Measurements from ENCODE around the gene PAF1.
"Not testable (repeated sequence)": the region's sequence is repeated elsewhere in the genome, so short reads cannot be mapped to it uniquely, and the experiment has no call there.

The PAF1 gene

GRCh38 chr19:39341719-39342604, 48.9 kb downstream of the PAF1 start, which contains the start of gene SAMD4B:
TSS of gene SAMD4B (plus strand) at chr19:39342421. CDS start at chr19:39356894, 14,473 bp downstream.
- Histone ChIP-seq H2AFZ (ENCODE audit: low read depth, low read length) (peak within 1 kb of the TSS; percentile 93), H3K4me3 (ENCODE audit: low read depth in 1 of 2, low read length in 2 of 2) (peak within 1 kb of the TSS; percentile 81 to 83), H3K79me2 (ENCODE audit: insufficient read depth, low read length) (peaks cover 67% of the 10 kb centered on the region), H3K9ac (ENCODE audit: low read depth, low read length) (peak within 1 kb of the TSS; percentile 88), H3K9me3 (ENCODE audit: insufficient read depth, low read length, severe bottlenecking) (no peaks in the 10 kb centered on the region), H4K20me1 (ENCODE audit: insufficient read depth, low read length) (peaks cover 38% of the 10 kb centered on the region), H3K36me3 (ENCODE audit: insufficient read depth, low read length) (peaks cover 17% of the 10 kb centered on the region), H3K27me3 (ENCODE audit: insufficient read depth, low read length, poor library complexity) (no peaks in the 10 kb centered on the region), H3K4me1 (ENCODE audit: insufficient read depth, low read length) (peaks cover 58% of the 10 kb centered on the region), H3K27ac (ENCODE audit: low read length) (peak within 1 kb of the TSS; percentile 97), H3K4me2 (ENCODE audit: insufficient read depth, low read length) (peak within 1 kb of the TSS; percentile 87)
- peak; percentile 92 for ATAC-seq (ENCODE audit: insufficient read depth, low read depth)
- TF ChIP-seq EZH2 (IDR thresholded peaks at IDR 0.05; ENCODE audit: borderline replicate concordance, low read depth, low read length, severe bottlenecking) (no peak), CTCF (IDR thresholded peaks at IDR 0.05; ENCODE audit: borderline replicate concordance, extremely low read depth, low read length, poor library complexity, severe bottlenecking) (peak; percentile 77)
- peak; percentile 99 for DNase-seq

GRCh38 chr19:39341129-39341718, 49.7 kb downstream of the PAF1 start:
- Histone ChIP-seq H3K79me2 (ENCODE audit: insufficient read depth, low read length) (peaks cover 59% of the 10 kb centered on the region), H3K27ac (ENCODE audit: low read length) (peak overlapping the region; percentile 97), H3K9me3 (ENCODE audit: insufficient read depth, low read length, severe bottlenecking) (no peaks in the 10 kb centered on the region), H4K20me1 (ENCODE audit: insufficient read depth, low read length) (peaks cover 32% of the 10 kb centered on the region), H3K27me3 (ENCODE audit: insufficient read depth, low read length, poor library complexity) (no peaks in the 10 kb centered on the region), H2AFZ (ENCODE audit: low read depth, low read length) (peak overlapping the region; percentile 93), H3K36me3 (ENCODE audit: insufficient read depth, low read length) (peaks cover 11% of the 10 kb centered on the region), H3K4me2 (ENCODE audit: insufficient read depth, low read length) (peak overlapping the region; percentile 87), H3K4me3 (ENCODE audit: low read depth in 1 of 2, low read length in 2 of 2) (peak overlapping the region; percentile 81 to 83), H3K9ac (ENCODE audit: low read depth, low read length) (peak overlapping the region; percentile 88), H3K4me1 (ENCODE audit: insufficient read depth, low read length) (peaks cover 58% of the 10 kb centered on the region)
- ATAC-seq (ENCODE audit: insufficient read depth, low read depth) (no peak), DNase-seq (peak; percentile 58)
- no peak for TF ChIP-seq EZH2 (IDR thresholded peaks at IDR 0.05; ENCODE audit: borderline replicate concordance, low read depth, low read length, severe bottlenecking)
- TF ChIP-seq CTCF (IDR thresholded peaks at IDR 0.05; ENCODE audit: borderline replicate concordance, extremely low read depth, low read length, poor library complexity, severe bottlenecking), result no peak

- DNase-seq; H3K36me3 ChIP-seq (ENCODE audit: insufficient read depth, low read length); H2AFZ ChIP-seq (ENCODE audit: low read depth, low read length); H3K27me3 ChIP-seq (ENCODE audit: insufficient read depth, low read length, poor library complexity); H3K9me3 ChIP-seq (ENCODE audit: insufficient read depth, low read length, severe bottlenecking); ATAC-seq (ENCODE audit: insufficient read depth, low read depth): not testable (repeated sequence)
- Histone ChIP-seq H4K20me1 (ENCODE audit: insufficient read depth, low read length) (peaks cover 22% of the 10 kb centered on the region), H3K4me2 (ENCODE audit: insufficient read depth, low read length) (peak overlapping the region; percentile 87), H3K27ac (ENCODE audit: low read length) (peak overlapping the region; percentile 61), H3K9ac (ENCODE audit: low read depth, low read length) (peak overlapping the region; percentile 88), H3K79me2 (ENCODE audit: insufficient read depth, low read length) (peaks cover 54% of the 10 kb centered on the region), H3K4me1 (ENCODE audit: insufficient read depth, low read length) (peaks cover 51% of the 10 kb centered on the region), H3K4me3 (ENCODE audit: low read depth in 1 of 2, low read length in 2 of 2) (peak overlapping the region in 1 of 2 experiments; percentile 83; a peak in 2 of 4 replicates)
Measured at GRCh38 chr19:39340156-39340555, 50.8 kb downstream of the PAF1 start.

GRCh38 chr19:39339674-39340073, 51.2 kb downstream of the PAF1 start:
- H3K9me3 ChIP-seq (ENCODE audit: insufficient read depth, low read length, severe bottlenecking), result no peaks in the 10 kb centered on the region
- H3K9ac ChIP-seq (ENCODE audit: low read depth, low read length), result peak overlapping the region; percentile 88
- peaks cover 54% of the 10 kb centered on the region for H3K79me2 ChIP-seq (ENCODE audit: insufficient read depth, low read length)
- H3K4me3 ChIP-seq (ENCODE audit: low read depth in 1 of 2, low read length in 2 of 2), result peak overlapping the region in 1 of 2 experiments; percentile 83; a peak in 1 of 4 replicates
- H2AFZ ChIP-seq (ENCODE audit: low read depth, low read length), result no peak overlapping the region
- H4K20me1 ChIP-seq (ENCODE audit: insufficient read depth, low read length), result peaks cover 17% of the 10 kb centered on the region
- TF ChIP-seq EZH2 (IDR thresholded peaks at IDR 0.05; ENCODE audit: borderline replicate concordance, low read depth, low read length, severe bottlenecking), result no peak
- no peak for TF ChIP-seq CTCF (IDR thresholded peaks at IDR 0.05; ENCODE audit: borderline replicate concordance, extremely low read depth, low read length, poor library complexity, severe bottlenecking)
- no peaks in the 10 kb centered on the region for H3K27me3 ChIP-seq (ENCODE audit: insufficient read depth, low read length, poor library complexity)
- ATAC-seq (ENCODE audit: insufficient read depth, low read depth), result no peak
- peaks cover 2% of the 10 kb centered on the region for H3K36me3 ChIP-seq (ENCODE audit: insufficient read depth, low read length)
- peaks cover 50% of the 10 kb centered on the region for H3K4me1 ChIP-seq (ENCODE audit: insufficient read depth, low read length)
- H3K27ac ChIP-seq (ENCODE audit: low read length), result peak overlapping the region; percentile 61
- no peak for DNase-seq
- peak overlapping the region; percentile 87 for H3K4me2 ChIP-seq (ENCODE audit: insufficient read depth, low read length)

Measured in DND-41 (cell line).